Heart left ventricle (tissue), 13 donors: ENCODE results near the gene ANKRD37.
A peak's percentile ranks its signal among the peaks of the same experiment; 100 is the strongest.

Source experiments
- CTCF ChIP-seq, 12 donors: fragments of 200-600 bp; sonication (generic) in 4 of 12; IDR thresholded peaks; one replicate each; pipeline versions ENCODE4 v1.5.0 to v1.8.0; 2018 to 2022; ENCODE audit warnings: antibody characterized with exemption in 12 of 12, mild to moderate bottlenecking in 5 of 12
- POLR2A ChIP-seq, 2 donors: fragments of 450-650 bp; IDR thresholded peaks; one replicate each; pipeline ENCODE4 v1.6.1; 2017; ENCODE audit warnings: antibody characterized with exemption in 2 of 2, mild to moderate bottlenecking in 2 of 2, moderate library complexity in 2 of 2
- donor health status: ischemic (EF 13 %, LVEDD 7.1; RV severe dilation, severe dysfunction).
- donor health status: DM: no; HTN: yes; CAD: no.
- donor health status: DM: no; HTN: no; CAD: no.
- donor health status: ischemic (EF 25% LVEDD 6.9; RV normal size, moderate dysfunction).
- donor health status: ischemic (EF 25% LVEDD 5.7; RV mildly dilated, moderate dysfunction).
- donor health status: ischemic (EF 35%, LVEDD 5.7; RV mildly dilated, moderate dysfunction).
- donor health status: nonischemic (EF 11% LVEDD 7.7; RV severe dilation, severe dysfunction).
- donor health status: DM: yes; HTN: yes; CAD: no.
- donor health status: PGD.
- donor health status: ischemic (EF 29% LVEDD 5.4; RV normal size, mild dysfunction).
- donor health status: nonischemic (EF 23%, LVEDD 6.1; RV moderate dilation, normal function).

DNA sequence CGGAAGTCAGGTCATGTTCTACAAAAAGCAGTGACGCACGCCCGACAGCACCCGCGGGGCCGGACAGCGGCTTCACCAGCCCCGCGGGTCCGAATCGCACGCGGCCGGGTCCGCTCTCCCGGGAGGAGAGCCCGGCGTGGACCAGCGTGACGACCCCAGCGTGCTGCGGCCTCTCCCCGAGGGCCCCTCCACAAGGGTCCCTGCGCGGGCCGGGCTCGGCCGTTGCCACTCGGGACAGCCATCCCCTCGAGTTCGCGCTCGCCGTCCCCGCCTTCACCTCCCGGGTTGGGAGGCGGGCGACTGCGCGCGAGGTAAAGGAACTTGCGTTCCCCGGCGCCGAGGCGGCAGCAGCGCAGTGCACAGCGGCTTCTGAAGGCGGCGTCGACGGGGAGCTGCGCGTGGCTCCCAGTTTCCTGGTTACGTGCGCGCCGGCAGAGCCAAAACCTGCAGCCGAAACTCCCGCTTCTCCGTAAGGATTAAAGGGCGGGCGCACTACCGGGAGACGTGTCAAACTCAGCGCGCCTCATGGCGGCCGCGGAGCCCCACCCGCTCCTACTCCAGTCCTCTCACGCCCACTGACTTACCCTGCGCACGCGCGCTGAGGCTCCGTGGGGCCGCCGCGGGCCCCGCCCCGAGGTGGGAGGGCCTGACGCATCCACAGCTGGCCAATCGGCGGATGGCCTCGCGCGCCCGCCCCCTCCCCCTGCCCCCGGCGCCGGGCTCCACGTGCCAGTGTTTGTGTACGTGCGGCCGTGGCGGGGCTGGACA, 501 bp upstream of the ANKRD37 start:
- peak in 2 of 12 donors; percentile 10 to 17 for TF ChIP-seq CTCF (IDR thresholded peaks at IDR 0.05)
- peak in 1 of 2 donors; percentile 67 for TF ChIP-seq POLR2A (IDR thresholded peaks at IDR 0.05)
